Tibial nerve (tissue), 4 donors: ENCODE data around the gene VWA7.

Source experiments
- CTCF ChIP-seq, 5 experiments: fragments of 200-600 bp in 3 of 5; fragments of 450-650 bp in 2 of 5; sonication (generic) in 3 of 5; IDR thresholded peaks; one replicate each; pipeline ENCODE4 v1.5.1; 2016 to 2019; ENCODE audit warnings: antibody characterized with exemption in 5 of 5, mild to moderate bottlenecking in 3 of 5, moderate library complexity in 2 of 5
- EP300 ChIP-seq, 2 donors: sonication (generic); formaldehyde crosslinking; IDR thresholded peaks; one replicate each; pipeline ENCODE4 v1.6.1; 2017; ENCODE audit warnings: antibody characterized with exemption in 2 of 2, mild to moderate bottlenecking in 1 of 2

GRCh38 chr6:31765910-31766794 lies 11.0 kb downstream of the VWA7 start:
- TF ChIP-seq CTCF (IDR thresholded peaks at IDR 0.05): no peak
- TF ChIP-seq EP300 (IDR thresholded peaks at IDR 0.05): no peak
